ENCODE data around the gene NLRP5. TPM values are rescaled to one million over a fixed set of nuclear protein-coding genes. Genes with fewer than 3 reads are reported as not detected.
A peak's percentile ranks its signal among the peaks of the same experiment; 100 is the strongest.

NLRP5 gene
- polyA plus RNA-seq, 2 of the 4 experiments (the other 2 are of a cell fraction), result not detected

GRCh38 chr19:55980415-55980814, 6.2 kb upstream of the NLRP5 start:
- TF ChIP-seq SREBF2 (IDR thresholded peaks at IDR 0.05) (no peak), CTCF (IDR thresholded peaks at IDR 0.05) (no peak), BHLHE40 (IDR thresholded peaks at IDR 0.05; ENCODE audit: low read depth, low read length) (no peak), RFX5 (IDR thresholded peaks at IDR 0.05) (no peak), RARB (CRISPR knock-in tag; IDR thresholded peaks at IDR 0.05) (no peak)
- POLR2A ChIA-PET, result no interaction called here
- no peaks in the 10 kb centered on the region for H3K4me1 ChIP-seq
- H3K27ac ChIP-seq, result no peak overlapping the region
- no peak for ATAC-seq
- CTCF ChIA-PET, result no interaction called here
- WGBS (ENCODE audit: missing lambda C conversion rate), result 13% methylated on average over 9 of the region's 9 CpGs
- no peak for FAIRE-seq
- peaks cover 12% of the 10 kb centered on the region for H3K9me3 ChIP-seq
- no peak for DNase-seq (ENCODE audit: low read depth in 1 of 2, low spot score in 1 of 2)
- no peak overlapping the region for H3K4me2 ChIP-seq
- no peak overlapping the region for H3K4me3 ChIP-seq

DNA sequence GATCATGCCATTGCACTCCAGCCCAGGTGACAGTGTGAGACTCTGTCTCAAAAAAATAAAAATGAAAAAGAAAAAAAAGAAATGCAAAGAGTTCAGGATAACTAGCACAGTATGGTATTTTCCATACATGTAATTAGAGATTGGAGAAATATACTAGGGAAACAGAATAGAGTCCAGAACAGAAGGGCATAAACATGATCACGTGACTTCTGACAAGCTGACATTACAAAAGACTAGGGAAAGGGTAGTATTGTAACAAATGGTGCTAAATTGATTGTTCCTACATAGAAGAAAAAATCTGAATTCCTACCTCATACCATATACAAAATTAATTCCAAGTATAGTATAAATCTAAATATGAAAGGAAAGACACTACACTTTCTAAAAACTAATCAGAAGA, 1.3 kb upstream of the NLRP5 start:
- TF ChIP-seq BCL3 (IDR thresholded peaks at IDR 0.05) (no peak), E2F6 (IDR thresholded peaks at IDR 0.05; ENCODE audit: borderline replicate concordance, low read depth) (no peak), USF2 (IDR thresholded peaks at IDR 0.05) (0 out of 2 replicates have a peak, but pooled peaks have one; percentile 21)

DNA sequence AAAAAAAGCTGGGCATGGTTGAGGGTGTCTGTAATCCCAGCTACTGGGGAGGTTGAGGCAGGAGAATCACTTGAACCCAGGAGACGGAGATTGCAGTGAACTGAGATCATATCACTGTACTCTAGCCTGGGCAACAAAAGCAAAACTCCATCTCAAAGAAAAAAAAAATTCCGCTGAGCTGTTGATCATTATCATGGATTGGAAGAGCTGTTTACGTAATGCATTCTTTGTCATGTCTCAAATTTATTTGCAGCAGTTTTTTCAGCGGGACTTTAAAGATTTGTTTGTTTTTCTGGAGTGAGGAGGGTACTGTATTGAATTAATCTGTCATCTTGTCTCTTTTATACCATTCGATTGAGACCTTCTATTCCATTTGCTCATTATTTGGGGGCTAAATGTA, 4.3 kb downstream of the NLRP5 start:
- Histone ChIP-seq H3K4me2 (no peak overlapping the region), H3K27ac (no peak overlapping the region), H3K4me1 (no peaks in the 10 kb centered on the region), H3K9me3 (0 out of 3 replicates have a peak, but pooled peaks cover 4% of the 10 kb centered on the region), H3K4me3 (no peak overlapping the region)
- POLR2A ChIA-PET, result no interaction called here
- no peak for DNase-seq (ENCODE audit: low read depth in 1 of 2, low spot score in 1 of 2)
- TF ChIP-seq, protein P1, sequence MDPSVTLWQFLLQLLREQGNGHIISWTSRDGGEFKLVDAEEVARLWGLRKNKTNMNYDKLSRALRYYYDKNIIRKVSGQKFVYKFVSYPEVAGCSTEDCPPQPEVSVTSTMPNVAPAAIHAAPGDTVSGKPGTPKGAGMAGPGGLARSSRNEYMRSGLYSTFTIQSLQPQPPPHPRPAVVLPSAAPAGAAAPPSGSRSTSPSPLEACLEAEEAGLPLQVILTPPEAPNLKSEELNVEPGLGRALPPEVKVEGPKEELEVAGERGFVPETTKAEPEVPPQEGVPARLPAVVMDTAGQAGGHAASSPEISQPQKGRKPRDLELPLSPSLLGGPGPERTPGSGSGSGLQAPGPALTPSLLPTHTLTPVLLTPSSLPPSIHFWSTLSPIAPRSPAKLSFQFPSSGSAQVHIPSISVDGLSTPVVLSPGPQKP (IDR thresholded peaks at IDR 0.05; ENCODE audit: low read depth, low read length), result no peak
- TF ChIP-seq KDM1A (IDR thresholded peaks at IDR 0.05; ENCODE audit: low read depth) (no peak), ESRRA (IDR thresholded peaks at IDR 0.05; ENCODE audit: borderline replicate concordance, low read length) (no peak), CHD4 (IDR thresholded peaks at IDR 0.05; ENCODE audit: borderline replicate concordance) (no peak), EHF (CRISPR knock-in tag; IDR thresholded peaks at IDR 0.05) (no peak), SMC3 (IDR thresholded peaks at IDR 0.05) (no peak), NR3C1 (IDR thresholded peaks at IDR 0.05) (no peak), HOXB5 (CRISPR knock-in tag; IDR thresholded peaks at IDR 0.05) (no peak), TFCP2L1 (CRISPR knock-in tag; IDR thresholded peaks at IDR 0.05) (no peak), ZC3H11A (IDR thresholded peaks at IDR 0.05) (no peak), HES2 (IDR thresholded peaks at IDR 0.05) (no peak), PHF8 (IDR thresholded peaks at IDR 0.05; ENCODE audit: borderline replicate concordance, low read depth) (no peak), E2F6 (IDR thresholded peaks at IDR 0.05; ENCODE audit: borderline replicate concordance, low read depth) (no peak), HEYL (CRISPR knock-in tag; IDR thresholded peaks at IDR 0.05) (no peak), MAFK (IDR thresholded peaks at IDR 0.05; ENCODE audit: partially characterized antibody) (no peak)
- TF ChIP-seq, protein P2, sequence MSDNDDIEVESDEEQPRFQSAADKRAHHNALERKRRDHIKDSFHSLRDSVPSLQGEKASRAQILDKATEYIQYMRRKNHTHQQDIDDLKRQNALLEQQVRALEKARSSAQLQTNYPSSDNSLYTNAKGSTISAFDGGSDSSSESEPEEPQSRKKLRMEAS (IDR thresholded peaks at IDR 0.05), result no peak
- WGBS (ENCODE audit: missing lambda C conversion rate), result 11% methylated on average over 5 of the region's 5 CpGs
- CTCF ChIA-PET, result interaction anchor here (0.7 kb wide), 1 partner anchor 20 kb away, joined by 3 read pairs; no protein-coding TSS in a partner anchor
- no peak for ATAC-seq
- no peak for FAIRE-seq

More for the DNA sequence above, 1.3 kb upstream of the NLRP5 start:
- H3K4me2 ChIP-seq, result no peak overlapping the region
- no peak overlapping the region for H3K27ac ChIP-seq
- no peak for ATAC-seq
- ChIA-PET CTCF (no interaction called here), POLR2A (no interaction called here)
- H3K4me3 ChIP-seq, result no peak overlapping the region
- no peak for DNase-seq (ENCODE audit: low read depth in 1 of 2, low spot score in 1 of 2)
- no peaks in the 10 kb centered on the region for H3K4me1 ChIP-seq
- WGBS (ENCODE audit: missing lambda C conversion rate), result 4% methylated on average over 1 of the region's 1 CpG
- H3K9me3 ChIP-seq, result peaks cover 10% of the 10 kb centered on the region
- FAIRE-seq, result no peak
